SK-N-SH treated with all-trans-retinoic acid at 6 μM for 48 hours (cell line): ENCODE measurements around the gene ADGRA3.

ENCODE experiments used
- ATAC-seq: fragments of 200-7000 bp; cut with Tn5 transposase; 3 replicates; pipeline ENCODE4 v1.9.1; 2020; ENCODE audit warnings: mild to moderate bottlenecking, moderate library complexity
- ARNTL ChIP-seq: fragments of 450-650 bp; formaldehyde crosslinking; IDR thresholded peaks from 2 replicates; pipeline ENCODE4 v1.5.0; 2020; ENCODE audit warnings: low read depth, mild to moderate bottlenecking, moderate library complexity, borderline replicate concordance
- BACH2 ChIP-seq: fragments of 250-450 bp; sonication (Bioruptor Pico); IDR thresholded peaks from 2 replicates; pipeline ENCODE4 v1.9.0; 2021; ENCODE audit warnings: mild to moderate bottlenecking, borderline replicate concordance
- CSDC2 ChIP-seq: fragments of 250-450 bp; sonication (Bioruptor Pico); IDR thresholded peaks from 2 replicates; pipeline ENCODE4 v1.5.0; 2020; ENCODE audit warnings: mild to moderate bottlenecking, moderate library complexity
- ESRRG ChIP-seq: fragments of 250-450 bp; sonication (Bioruptor Pico); IDR thresholded peaks from 2 replicates; pipeline ENCODE4 v1.6.1; 2021; ENCODE audit warnings: mild to moderate bottlenecking
- GLIS3 ChIP-seq: fragments of 250-450 bp; sonication (Bioruptor Pico); IDR thresholded peaks from 2 replicates; pipeline ENCODE4 v1.5.0; 2020; ENCODE audit warnings: mild to moderate bottlenecking, moderate library complexity
- ISL1 ChIP-seq: fragments of 250-450 bp; sonication (Bioruptor Pico); IDR thresholded peaks from 2 replicates; pipeline ENCODE4 v2.1.2; 2022; ENCODE audit warnings: mild to moderate bottlenecking, moderate library complexity
- OSR1 ChIP-seq: fragments of 250-450 bp; sonication (Bioruptor Pico); IDR thresholded peaks from 2 replicates; pipeline ENCODE4 v1.8.0; 2022; ENCODE audit warnings: moderate library complexity, mild to moderate bottlenecking, inconsistent platforms
- PPARA ChIP-seq: fragments of 250-450 bp; sonication (Bioruptor Pico); IDR thresholded peaks from 2 replicates; pipeline ENCODE4 v1.5.0; 2020; ENCODE audit warnings: mild to moderate bottlenecking, borderline replicate concordance
- RARB ChIP-seq: fragments of 250-450 bp; sonication (Bioruptor Pico); IDR thresholded peaks from 2 replicates; pipeline ENCODE4 v1.8.0; 2021; ENCODE audit warnings: mild to moderate bottlenecking, moderate library complexity
- SNAI2 ChIP-seq: fragments of 250-450 bp; sonication (Bioruptor Pico); IDR thresholded peaks from 2 replicates; pipeline ENCODE4 v1.5.0; 2020; ENCODE audit warnings: mild to moderate bottlenecking, moderate library complexity
- TCF4 ChIP-seq: fragments of 250-450 bp; sonication (Bioruptor Pico); IDR thresholded peaks from 2 replicates; pipeline ENCODE4 v1.8.0; 2021; ENCODE audit warnings: mild to moderate bottlenecking, moderate library complexity, borderline replicate concordance
- TOX ChIP-seq: fragments of 250-450 bp; sonication (Bioruptor Pico); IDR thresholded peaks from 2 replicates; pipeline ENCODE4 v1.8.0; 2021; ENCODE audit warnings: mild to moderate bottlenecking, moderate library complexity, borderline replicate concordance
- ZC3H10 ChIP-seq: fragments of 250-450 bp; sonication (Bioruptor Pico); IDR thresholded peaks from 2 replicates; pipeline ENCODE4 v1.5.1; 2021; ENCODE audit warnings: mild to moderate bottlenecking, moderate library complexity
- ZFP3 ChIP-seq: fragments of 250-450 bp; sonication (Bioruptor Pico); IDR thresholded peaks from 2 replicates; pipeline ENCODE4 v1.5.0; 2020; ENCODE audit warnings: mild to moderate bottlenecking, moderate library complexity
- ZFP30 ChIP-seq: fragments of 450-650 bp; formaldehyde crosslinking; IDR thresholded peaks from 2 replicates; pipeline ENCODE4 v1.5.0; 2022; ENCODE audit warnings: mild to moderate bottlenecking, moderate library complexity
- ZNF565 ChIP-seq: fragments of 450-650 bp; formaldehyde crosslinking; conservative IDR thresholded peaks from 2 replicates; pipeline ENCODE4 v1.5.0; 2020; ENCODE audit warnings: low read depth, mild to moderate bottlenecking, moderate library complexity
- TF ChIP-seq, protein P1 (sequence below): fragments of 250-450 bp; sonication (Bioruptor Pico); IDR thresholded peaks from 2 replicates; pipeline ENCODE4 v1.5.0; 2020; ENCODE audit warnings: mild to moderate bottlenecking, moderate library complexity
- TF ChIP-seq, protein P2 (sequence below): fragments of 250-450 bp; sonication (Bioruptor Pico); IDR thresholded peaks from 2 replicates; pipeline ENCODE4 v1.5.1; 2021; ENCODE audit warnings: mild to moderate bottlenecking, moderate library complexity
- TF ChIP-seq, protein P3 (sequence below): fragments of 250-450 bp; sonication (Bioruptor Pico); IDR thresholded peaks from 2 replicates; pipeline ENCODE4 v1.8.0; 2021; ENCODE audit warnings: low read depth, mild to moderate bottlenecking, moderate library complexity, borderline replicate concordance
- TF ChIP-seq, protein P4 (sequence below): fragments of 250-450 bp; sonication (Bioruptor Pico); IDR thresholded peaks from 2 replicates; pipeline ENCODE4 v1.8.0; 2020; ENCODE audit warnings: mild to moderate bottlenecking, moderate library complexity, borderline replicate concordance

Gene ADGRA3

DNA sequence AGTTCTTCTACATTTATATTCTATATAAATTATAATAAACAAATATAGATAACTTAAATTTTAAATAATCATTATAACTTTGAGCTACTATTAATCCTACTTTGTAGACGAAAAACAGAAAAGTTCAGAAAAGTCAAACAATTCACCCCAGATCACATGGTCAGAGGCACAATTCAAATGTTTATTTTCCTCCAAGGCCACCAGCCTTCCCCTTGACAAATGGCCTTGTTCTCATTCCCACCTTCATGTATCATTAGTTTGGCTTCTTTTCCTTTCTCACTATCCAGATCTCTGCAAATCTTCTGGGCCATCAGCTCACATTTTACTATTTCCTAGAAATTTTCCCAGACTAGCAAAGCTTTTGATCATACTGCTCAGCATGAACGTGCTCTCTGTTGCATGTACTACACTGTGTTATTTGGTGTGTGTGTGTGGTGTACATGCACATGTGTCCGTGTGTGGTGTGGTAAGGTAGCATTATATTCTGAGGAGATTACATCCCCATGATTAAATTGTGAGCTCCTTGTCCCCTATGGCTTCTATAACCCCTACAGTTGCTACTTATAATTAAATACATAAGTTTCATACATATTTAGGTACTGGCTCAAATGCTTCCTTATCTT lies 61.5 kb downstream of the ADGRA3 start:
- TF ChIP-seq, protein P1, sequence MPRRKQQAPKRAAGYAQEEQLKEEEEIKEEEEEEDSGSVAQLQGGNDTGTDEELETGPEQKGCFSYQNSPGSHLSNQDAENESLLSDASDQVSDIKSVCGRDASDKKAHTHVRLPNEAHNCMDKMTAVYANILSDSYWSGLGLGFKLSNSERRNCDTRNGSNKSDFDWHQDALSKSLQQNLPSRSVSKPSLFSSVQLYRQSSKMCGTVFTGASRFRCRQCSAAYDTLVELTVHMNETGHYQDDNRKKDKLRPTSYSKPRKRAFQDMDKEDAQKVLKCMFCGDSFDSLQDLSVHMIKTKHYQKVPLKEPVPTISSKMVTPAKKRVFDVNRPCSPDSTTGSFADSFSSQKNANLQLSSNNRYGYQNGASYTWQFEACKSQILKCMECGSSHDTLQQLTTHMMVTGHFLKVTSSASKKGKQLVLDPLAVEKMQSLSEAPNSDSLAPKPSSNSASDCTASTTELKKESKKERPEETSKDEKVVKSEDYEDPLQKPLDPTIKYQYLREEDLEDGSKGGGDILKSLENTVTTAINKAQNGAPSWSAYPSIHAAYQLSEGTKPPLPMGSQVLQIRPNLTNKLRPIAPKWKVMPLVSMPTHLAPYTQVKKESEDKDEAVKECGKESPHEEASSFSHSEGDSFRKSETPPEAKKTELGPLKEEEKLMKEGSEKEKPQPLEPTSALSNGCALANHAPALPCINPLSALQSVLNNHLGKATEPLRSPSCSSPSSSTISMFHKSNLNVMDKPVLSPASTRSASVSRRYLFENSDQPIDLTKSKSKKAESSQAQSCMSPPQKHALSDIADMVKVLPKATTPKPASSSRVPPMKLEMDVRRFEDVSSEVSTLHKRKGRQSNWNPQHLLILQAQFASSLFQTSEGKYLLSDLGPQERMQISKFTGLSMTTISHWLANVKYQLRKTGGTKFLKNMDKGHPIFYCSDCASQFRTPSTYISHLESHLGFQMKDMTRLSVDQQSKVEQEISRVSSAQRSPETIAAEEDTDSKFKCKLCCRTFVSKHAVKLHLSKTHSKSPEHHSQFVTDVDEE (CRISPR knock-in tag), result no peak
- TF ChIP-seq ZFP3 (CRISPR knock-in tag) (no peak), TCF4 (no peak), GLIS3 (no peak), PPARA (no peak), OSR1 (CRISPR knock-in tag) (no peak), TOX (no peak), RARB (no peak), SNAI2 (CRISPR knock-in tag) (no peak), ARNTL (CRISPR knock-in tag) (no peak), ISL1 (CRISPR knock-in tag) (no peak), ZC3H10 (CRISPR knock-in tag) (no peak)
- TF ChIP-seq, protein P2, sequence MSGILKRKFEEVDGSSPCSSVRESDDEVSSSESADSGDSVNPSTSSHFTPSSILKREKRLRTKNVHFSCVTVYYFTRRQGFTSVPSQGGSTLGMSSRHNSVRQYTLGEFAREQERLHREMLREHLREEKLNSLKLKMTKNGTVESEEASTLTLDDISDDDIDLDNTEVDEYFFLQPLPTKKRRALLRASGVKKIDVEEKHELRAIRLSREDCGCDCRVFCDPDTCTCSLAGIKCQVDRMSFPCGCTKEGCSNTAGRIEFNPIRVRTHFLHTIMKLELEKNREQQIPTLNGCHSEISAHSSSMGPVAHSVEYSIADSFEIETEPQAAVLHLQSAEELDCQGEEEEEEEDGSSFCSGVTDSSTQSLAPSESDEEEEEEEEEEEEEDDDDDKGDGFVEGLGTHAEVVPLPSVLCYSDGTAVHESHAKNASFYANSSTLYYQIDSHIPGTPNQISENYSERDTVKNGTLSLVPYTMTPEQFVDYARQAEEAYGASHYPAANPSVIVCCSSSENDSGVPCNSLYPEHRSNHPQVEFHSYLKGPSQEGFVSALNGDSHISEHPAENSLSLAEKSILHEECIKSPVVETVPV (CRISPR knock-in tag), result no peak
- TF ChIP-seq, protein P3, sequence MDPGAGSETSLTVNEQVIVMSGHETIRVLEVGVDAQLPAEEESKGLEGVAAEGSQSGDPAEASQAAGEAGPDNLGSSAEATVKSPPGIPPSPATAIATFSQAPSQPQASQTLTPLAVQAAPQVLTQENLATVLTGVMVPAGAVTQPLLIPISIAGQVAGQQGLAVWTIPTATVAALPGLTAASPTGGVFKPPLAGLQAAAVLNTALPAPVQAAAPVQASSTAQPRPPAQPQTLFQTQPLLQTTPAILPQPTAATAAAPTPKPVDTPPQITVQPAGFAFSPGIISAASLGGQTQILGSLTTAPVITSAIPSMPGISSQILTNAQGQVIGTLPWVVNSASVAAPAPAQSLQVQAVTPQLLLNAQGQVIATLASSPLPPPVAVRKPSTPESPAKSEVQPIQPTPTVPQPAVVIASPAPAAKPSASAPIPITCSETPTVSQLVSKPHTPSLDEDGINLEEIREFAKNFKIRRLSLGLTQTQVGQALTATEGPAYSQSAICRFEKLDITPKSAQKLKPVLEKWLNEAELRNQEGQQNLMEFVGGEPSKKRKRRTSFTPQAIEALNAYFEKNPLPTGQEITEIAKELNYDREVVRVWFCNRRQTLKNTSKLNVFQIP (CRISPR knock-in tag), result no peak
- ATAC-seq, result no peak

DNA sequence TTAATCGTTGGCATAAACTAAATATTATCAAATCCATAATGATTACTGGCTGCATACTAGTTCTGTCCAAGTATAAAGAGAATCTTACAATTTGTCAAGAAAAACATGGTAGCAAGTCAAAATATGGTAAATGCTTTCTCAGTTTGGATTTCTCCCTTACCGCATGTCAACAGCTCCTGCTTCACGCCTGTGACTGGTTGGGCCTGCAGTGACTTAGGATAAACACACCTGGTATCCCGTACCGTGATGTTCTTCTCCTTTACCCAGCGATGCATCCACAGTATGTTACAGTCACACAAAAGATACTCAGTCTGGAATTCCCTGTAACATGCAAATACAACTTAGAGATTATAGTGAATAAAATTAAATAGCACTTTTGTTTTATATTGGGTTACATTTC lies 71.1 kb downstream of the ADGRA3 start:
- ATAC-seq, result no peak
- TF ChIP-seq, protein P4, sequence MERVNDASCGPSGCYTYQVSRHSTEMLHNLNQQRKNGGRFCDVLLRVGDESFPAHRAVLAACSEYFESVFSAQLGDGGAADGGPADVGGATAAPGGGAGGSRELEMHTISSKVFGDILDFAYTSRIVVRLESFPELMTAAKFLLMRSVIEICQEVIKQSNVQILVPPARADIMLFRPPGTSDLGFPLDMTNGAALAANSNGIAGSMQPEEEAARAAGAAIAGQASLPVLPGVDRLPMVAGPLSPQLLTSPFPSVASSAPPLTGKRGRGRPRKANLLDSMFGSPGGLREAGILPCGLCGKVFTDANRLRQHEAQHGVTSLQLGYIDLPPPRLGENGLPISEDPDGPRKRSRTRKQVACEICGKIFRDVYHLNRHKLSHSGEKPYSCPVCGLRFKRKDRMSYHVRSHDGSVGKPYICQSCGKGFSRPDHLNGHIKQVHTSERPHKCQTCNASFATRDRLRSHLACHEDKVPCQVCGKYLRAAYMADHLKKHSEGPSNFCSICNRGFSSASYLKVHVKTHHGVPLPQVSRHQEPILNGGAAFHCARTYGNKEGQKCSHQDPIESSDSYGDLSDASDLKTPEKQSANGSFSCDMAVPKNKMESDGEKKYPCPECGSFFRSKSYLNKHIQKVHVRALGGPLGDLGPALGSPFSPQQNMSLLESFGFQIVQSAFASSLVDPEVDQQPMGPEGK (CRISPR knock-in tag), result no peak
- TF ChIP-seq OSR1 (CRISPR knock-in tag) (no peak), ZNF565 (CRISPR knock-in tag) (no peak), ISL1 (CRISPR knock-in tag) (no peak), RARB (no peak), ARNTL (CRISPR knock-in tag) (no peak), TCF4 (no peak), CSDC2 (CRISPR knock-in tag) (no peak), GLIS3 (no peak), BACH2 (CRISPR knock-in tag) (no peak), ZFP30 (CRISPR knock-in tag) (no peak), ZC3H10 (CRISPR knock-in tag) (no peak), ZFP3 (CRISPR knock-in tag) (no peak), SNAI2 (CRISPR knock-in tag) (no peak), ESRRG (CRISPR knock-in tag) (no peak)
- TF ChIP-seq, protein P1 (CRISPR knock-in tag), result no peak
- TF ChIP-seq, protein P3 (CRISPR knock-in tag), result no peak
- TF ChIP-seq, protein P2 (CRISPR knock-in tag), result no peak
